Activated CD8-positive, alpha-beta memory T cell treated with anti-CD3 and anti-CD28 coated beads for 36 hours (primary cell): ENCODE measurements around the gene SSPN. TPM values are rescaled to one million over a fixed set of nuclear protein-coding genes. Genes with fewer than 3 reads are reported as not detected.

Source experiments
- CTCF ChIA-PET: fragments of 350-600 bp; sonication (Branson Sonifier 250); formaldehyde crosslinking; loops from one replicate; lab custom pipeline; 2021; ENCODE audit warnings: antibody characterized with exemption; lab: Charles Lee
- POLR2A ChIA-PET: fragments of 350-600 bp; sonication (Branson Sonifier 250); formaldehyde crosslinking; loops from one replicate; lab custom pipeline; 2021; ENCODE audit warnings: antibody characterized with exemption; lab: Charles Lee
- total RNA-seq, 2 experiments: library from RNA; stranded (reverse); gene quantifications; one replicate each; pipeline ENCODE4 v1.2.3, GENCODE V29; 2021

The SSPN gene, protein sequence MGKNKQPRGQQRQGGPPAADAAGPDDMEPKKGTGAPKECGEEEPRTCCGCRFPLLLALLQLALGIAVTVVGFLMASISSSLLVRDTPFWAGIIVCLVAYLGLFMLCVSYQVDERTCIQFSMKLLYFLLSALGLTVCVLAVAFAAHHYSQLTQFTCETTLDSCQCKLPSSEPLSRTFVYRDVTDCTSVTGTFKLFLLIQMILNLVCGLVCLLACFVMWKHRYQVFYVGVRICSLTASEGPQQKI
- not detected for total RNA-seq

DNA sequence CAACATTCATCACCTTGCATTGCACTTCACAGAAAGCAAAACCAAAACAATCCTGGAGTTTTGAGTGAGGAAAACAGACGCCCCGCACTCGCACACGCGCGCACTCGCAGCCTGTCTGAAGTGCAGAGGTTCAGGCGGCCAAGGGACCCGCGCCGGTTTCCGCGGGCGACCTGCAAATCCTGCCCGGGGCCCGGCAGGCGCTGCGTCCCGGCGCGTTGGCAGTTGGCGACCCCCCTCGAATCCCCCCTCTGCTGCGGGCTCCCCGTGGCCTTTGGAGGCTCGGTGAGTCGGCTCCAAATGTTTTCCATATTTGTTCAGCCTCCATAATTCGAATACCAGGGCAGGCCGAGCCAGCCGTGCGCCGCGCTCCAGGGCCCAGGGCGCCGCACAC is at the start of gene SSPN:
TSS of gene SSPN (plus strand) at position 324 of the 391 bp plus-strand sequence. CDS start 100 bp downstream, outside the sequence.
- CTCF ChIA-PET = no interaction called here
- POLR2A ChIA-PET = no interaction called here

DNA sequence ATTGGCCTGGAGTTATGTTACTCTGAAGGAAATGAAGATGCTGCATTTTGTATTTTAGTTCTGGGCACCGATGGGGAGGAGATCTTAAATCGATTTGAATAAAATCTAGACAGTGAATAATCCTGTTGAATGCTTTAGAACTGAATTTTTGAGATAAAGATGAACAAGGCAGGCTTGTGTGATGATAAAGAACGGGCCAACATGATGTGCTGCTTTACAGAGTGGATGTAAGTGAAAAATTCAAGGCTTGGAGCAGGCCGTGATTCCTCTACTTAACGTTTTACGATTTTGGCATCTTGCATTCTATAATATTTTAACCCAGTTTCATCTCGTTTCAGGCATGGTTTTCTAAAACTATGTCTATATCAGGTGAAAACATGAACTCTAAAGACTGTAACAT is 47.1 kb upstream of the SSPN start:
- ChIA-PET CTCF (no interaction called here), POLR2A (no interaction called here)

DNA sequence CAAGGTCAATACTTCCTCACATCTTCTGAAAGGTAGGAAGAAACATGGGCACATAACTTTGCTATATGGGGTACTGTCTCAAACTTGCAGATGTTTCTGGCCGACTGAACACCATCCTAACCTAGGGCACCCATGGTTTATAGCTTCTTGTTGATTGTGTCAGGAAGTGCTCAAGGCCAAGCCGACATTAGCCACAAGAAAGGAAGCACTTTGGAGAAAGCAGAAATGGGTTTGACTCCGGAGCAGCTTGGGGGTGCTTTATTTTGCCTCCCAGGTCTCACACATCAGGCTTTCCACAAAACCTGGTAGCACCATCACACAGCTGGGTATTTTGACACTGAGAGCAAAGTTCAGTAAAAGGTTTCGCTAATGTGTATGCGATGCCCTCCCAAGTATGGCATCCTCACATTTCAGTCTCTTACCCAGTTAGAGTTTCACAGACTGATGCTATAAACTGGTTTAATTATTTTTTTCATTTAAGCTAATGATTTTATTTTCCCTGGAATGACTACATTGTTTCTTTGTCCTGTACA is 45.3 kb upstream of the SSPN start:
- CTCF ChIA-PET = no interaction called here
- POLR2A ChIA-PET = no interaction called here

DNA sequence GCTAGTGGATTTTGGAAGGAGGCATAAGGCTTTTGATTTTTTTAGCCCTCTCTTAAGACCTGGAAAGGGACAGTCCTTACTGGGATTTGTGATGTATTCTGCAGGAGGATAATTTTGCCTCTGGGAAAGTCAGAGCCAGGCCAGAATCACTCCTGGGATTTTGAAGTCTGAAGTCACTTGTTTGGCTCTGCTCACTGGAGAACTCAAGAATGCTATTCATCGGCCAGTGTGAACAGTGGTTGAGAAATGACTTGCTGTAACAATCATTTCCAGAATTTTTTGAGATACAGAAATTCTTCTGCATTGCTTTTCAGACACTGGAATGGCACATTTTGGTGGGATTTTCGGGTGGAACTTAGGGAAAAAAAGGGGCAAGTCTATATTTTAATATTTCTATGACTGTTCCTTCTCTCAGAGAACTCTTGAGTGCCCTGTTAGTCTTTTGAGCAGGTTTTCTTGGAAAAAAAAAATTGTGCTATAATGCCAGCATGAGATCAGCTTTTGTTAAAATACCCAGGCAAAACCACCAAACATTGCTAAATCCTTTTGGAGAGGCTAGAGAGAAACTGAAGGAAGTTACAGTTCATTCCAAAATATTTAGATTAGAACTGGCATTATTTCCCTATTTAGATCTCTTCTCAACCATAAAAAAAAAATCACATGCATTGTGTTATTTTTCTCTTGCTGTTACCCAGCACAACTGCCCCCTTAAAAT is 44.5 kb upstream of the SSPN start:
- ChIA-PET POLR2A (no interaction called here), CTCF (no interaction called here)

DNA sequence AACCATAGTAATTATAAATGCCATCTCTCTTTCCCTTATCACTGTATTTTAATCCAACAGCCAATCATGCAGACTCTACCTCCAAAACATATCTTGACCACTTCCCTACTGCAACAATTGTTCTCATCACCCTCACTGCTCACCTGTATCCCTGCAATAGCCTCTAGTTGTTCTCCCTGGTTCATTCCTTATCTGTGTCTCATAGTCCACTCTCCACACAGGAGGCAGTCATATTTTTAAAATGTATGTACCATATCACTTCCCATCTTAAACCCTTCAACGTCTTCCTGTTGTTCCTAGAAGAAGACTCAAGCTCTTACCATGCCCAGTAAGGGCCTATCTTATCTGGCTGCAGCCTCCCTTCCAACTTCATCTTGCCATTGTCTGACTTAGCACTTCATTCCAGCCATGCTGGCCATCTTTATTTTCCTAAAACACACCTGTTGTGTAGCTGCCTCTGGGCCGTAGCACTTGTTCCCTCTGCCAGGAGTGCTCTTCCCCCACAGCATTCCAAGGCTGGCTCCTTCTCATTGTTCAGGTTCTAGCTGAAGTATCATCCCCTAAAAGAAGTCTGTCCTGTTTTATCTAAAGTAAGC is 42.8 kb upstream of the SSPN start:
- CTCF ChIA-PET = no interaction called here
- POLR2A ChIA-PET = no interaction called here

DNA sequence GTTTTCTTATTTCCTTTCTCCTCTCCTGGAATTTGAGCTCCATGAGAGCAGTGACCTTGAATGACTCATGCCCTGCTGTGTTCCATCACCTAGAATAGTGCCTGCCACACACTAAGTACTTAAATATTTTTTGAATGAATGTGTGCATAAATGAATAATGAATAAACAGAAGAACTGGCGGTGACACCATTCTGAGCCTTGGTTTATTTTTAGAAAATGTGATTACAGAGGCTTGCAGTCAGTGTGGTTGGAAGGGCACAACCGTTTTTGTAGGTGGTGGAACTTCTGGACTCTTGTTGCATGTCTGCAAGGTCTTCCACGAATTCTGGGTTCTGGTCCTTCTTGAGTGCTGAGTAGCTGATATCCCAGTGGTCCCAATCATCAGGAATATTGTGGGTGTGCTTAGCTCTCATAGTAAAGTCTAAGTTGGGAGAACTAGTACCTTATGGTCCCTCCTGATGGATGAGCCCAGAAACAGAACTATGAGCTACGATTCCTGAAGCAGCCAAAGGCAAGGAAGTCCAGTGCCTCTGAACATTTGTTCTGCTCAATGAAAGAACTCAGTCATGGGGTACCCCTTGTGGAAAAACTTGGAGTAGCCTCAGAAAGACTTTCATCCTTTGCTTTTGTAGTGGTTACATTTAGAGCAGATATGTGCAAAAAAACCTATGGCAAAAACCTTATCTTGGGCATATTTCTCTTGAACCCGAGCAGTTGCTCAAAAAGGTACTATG is 41.8 kb upstream of the SSPN start:
- CTCF ChIA-PET = no interaction called here
- POLR2A ChIA-PET = no interaction called here

DNA sequence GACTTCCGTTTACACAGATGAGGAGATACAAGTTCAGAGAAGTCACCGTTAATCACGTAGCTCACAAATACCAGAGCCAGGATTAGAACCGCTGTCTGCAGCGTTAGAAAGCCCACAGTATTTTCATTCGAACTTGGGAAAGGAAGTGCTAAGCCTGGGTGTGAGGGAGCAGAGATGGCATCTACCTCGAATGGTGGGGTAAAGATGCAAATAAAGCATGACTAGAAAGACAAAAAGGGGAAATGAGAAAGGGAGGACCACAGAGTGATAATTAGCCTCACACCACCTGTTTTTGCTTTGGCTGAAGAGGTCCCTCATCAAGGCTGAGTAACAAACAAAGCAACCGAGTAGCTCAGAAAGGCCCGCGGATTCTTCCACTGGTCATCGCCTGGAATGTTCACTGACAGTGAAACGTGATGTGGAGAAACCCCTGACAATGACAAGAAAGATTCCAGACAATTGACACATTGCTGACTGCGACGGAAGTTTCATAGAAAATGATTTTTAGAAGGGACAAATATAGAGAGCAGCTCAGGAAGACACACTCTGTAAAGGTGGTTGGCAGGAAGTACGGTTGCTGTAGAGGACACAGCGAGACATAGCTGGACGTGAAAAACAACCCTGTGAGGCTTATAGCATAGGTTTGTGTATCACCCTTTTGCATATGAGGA is 39.0 kb upstream of the SSPN start:
- POLR2A ChIA-PET = no interaction called here
- CTCF ChIA-PET = no interaction called here

DNA sequence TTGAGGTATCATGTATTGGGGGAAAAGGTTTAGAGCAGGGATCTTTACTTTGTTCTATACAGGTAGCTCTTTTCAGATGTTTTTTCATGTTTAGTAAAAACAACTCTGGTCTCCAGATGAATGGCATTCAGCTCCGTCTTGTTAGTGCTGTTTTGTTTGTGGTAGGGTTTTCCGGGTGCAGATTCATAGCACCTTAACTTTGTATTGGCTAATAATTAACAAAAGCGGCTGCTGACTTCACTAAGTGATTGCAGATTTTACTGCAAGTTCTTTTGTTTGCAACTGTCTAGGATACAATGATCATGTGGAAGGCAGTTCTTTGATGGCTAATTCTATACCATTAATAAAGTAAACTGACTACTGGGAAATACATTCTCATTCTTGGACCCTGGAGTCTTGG is 38.4 kb upstream of the SSPN start:
- ChIA-PET POLR2A (no interaction called here), CTCF (no interaction called here)

DNA sequence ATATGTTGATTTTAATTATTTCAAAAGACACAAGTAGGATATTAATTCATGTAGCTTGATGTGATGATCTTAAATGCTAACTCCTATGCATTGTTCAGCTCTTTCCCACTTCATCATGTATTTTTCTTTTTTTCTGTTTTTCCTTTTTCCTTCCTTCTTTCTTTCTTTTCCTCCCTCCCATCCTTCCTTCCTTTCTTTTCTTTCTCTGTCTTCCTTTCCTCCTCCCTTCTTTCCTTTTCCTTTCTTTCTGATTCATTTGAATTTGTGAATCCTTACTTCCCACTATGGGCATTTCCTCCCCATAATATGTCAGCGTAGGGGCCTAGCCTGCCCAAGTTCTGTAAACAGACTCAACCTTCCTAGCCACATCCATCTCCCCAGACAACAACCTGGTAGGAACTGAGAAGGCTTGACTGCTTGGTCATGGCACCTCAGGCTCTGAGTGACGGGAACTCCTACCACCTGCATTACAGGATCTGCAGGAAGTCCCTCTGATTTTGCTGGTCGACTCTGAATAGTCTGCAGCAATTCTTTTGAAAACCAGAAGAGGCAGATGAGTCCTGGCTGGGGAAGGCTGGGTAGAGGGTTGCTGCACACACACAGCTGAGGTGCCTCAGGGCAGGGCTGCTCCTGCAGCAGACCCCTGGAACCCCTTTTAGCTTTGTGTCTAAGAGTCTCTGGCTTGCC is 37.2 kb upstream of the SSPN start:
- CTCF ChIA-PET = no interaction called here
- POLR2A ChIA-PET = no interaction called here

DNA sequence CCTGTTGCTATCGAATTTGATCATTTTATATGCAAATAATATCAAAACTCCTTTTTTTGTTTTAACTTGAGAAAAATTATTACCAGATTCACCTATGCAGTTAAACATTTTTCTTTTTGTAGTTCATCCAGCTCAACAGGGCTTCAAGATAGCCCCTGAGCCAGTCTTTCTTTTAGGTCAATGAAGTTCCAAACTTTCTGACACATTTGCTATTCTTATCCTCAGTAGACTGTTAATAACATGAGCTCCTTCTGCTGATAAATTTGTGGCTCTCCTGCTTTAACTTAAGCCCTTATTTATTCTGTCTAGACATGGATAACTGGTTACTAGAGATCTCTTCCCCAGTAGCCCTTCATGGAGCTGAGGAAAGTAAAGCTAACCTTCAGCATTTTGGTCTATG is 33.2 kb upstream of the SSPN start:
- CTCF ChIA-PET = no interaction called here
- POLR2A ChIA-PET = no interaction called here

DNA sequence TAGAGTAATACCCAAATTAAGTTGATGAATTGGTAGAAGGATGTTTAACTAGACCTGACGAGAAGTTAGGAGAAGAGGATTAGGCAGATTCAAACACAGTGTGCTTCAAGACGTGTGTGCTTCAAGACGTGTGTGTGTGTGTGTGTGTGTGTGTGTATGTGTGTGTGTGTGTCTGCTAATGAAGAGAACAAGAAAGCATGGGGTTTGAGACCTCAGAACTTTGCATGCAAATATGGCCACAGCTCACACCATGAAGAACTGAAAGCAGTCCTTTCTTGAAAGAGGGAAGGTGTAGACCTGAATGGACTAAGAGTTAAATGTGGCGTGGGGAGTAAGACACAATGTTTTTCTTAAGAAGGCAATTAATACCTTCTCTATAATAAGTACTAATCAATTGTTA is 32.5 kb upstream of the SSPN start:
- POLR2A ChIA-PET = no interaction called here
- CTCF ChIA-PET = no interaction called here

DNA sequence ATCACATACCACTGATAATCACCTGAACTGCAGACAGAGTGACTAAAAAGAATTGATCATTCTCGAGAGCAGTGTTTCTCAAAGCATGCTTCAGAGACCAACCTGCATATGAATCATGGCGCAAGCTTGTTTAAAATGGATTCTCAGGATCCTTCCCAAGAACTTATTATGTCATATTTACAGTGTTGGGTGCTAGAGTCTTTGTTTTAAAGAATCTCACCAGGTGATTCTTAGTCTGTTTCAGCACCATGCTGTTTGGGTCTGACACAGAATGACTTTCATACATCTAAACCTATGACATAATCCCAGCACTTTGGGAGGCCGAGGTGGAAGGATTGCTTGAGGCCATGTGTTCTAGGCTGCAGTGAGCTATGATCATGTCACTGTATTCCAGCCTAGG is 31.3 kb upstream of the SSPN start:
- POLR2A ChIA-PET = no interaction called here
- CTCF ChIA-PET = no interaction called here

DNA sequence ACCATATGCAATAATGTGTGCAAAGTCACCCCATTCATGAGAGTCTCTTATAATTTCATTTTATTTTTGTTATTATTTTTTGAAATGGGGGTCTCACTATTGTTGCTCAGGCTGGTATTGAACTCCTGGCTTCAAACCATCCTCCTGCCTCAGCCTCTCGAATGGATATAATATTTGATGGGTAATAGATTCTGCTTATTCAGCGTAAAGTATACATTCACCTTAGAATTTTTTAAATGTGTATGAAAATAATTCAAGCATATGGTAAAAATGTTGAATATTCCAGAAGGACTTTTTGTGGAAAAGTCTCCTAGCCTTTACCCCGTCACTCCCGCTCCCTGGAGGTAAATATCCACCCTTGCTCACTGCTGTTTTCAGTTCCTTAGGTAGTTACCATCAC is 23.4 kb upstream of the SSPN start:
- CTCF ChIA-PET = no interaction called here
- POLR2A ChIA-PET = no interaction called here

DNA sequence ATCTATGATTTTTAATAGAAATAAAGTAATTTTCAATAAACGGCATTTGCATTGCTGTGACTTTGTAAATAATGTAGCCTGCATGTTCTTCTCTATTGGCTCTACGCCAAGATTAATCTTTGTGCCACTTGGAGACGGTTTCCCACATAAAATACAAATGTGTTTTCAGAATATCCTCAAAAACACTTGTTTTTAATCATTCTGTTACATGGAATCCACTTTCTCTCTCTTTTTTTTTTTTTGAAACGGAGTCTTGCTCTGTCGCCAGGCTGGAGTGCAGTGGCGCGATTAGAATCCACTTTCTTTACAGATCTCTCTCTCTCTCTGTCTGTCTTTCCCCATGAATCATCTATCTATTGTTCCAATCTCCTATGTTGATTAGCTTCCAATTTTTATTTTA is 22.8 kb upstream of the SSPN start:
- POLR2A ChIA-PET = no interaction called here
- CTCF ChIA-PET = no interaction called here

DNA sequence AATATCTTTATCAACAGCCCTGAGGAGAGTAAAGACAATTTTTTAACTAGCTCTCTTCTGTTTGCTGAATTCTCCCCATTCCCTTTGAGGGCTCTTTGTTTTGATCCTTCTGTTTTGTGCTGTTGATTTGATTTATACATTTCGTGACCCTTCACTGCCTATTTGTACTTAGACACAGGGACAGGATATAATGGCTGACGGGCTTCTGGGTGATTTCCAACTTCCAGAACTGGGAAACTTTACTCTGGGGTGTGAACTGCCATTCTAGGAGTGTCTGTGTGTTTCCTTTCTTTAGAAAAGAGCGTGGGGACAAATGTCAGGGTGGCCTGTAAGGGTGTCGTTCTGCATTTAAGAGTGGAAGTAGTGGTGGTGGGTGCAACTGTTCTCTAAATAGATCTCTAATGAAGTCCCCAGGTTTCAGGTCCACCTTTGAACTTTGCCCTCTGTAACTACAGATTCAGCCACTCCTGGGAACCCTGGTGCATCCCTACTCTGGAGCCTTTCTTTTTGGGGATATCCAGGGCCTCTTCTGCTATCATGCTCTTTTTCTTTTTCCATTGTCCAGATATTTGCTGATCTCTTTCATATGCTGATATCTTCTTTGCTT is 22.3 kb upstream of the SSPN start:
- ChIA-PET POLR2A (no interaction called here), CTCF (no interaction called here)

DNA sequence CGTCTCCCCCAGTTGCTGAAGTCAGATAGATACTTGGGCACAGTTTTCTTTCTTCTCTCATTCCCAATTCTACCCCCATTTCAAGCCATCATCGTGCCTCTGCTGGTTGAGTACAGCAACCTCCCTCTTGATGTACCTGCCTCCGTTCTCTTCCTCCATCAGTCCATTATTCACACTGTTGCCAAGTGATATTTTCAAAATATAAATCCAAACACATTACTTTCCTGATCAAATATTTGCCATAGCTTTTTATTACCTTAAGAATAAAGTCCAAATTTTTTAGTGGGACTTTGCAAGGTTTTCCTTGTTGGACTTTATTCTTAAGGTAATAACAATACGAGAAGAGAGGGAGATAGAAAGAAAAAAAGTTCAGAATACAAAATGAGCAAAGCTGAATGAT is 18.6 kb upstream of the SSPN start:
- POLR2A ChIA-PET = no interaction called here
- CTCF ChIA-PET = no interaction called here

DNA sequence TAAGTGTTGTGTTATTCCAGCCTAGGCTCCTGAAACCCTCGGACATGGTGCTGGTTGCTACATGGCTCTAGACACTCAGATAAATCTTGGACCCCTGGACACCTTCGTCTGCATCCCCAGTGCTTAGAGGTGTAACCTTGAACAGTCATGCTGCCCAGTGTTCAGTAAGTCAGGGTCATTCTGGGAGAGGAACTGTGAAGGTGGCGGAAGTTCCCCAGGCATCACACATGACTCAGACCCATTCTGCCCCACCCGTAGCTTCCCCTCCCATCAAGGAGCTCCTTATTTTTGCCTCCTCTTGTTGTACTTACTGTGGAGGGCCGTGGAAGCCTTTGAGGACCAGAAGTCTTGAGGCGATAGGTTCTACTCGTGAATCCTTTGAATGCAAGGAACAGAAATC is 18.1 kb upstream of the SSPN start:
- POLR2A ChIA-PET = no interaction called here
- CTCF ChIA-PET = no interaction called here

DNA sequence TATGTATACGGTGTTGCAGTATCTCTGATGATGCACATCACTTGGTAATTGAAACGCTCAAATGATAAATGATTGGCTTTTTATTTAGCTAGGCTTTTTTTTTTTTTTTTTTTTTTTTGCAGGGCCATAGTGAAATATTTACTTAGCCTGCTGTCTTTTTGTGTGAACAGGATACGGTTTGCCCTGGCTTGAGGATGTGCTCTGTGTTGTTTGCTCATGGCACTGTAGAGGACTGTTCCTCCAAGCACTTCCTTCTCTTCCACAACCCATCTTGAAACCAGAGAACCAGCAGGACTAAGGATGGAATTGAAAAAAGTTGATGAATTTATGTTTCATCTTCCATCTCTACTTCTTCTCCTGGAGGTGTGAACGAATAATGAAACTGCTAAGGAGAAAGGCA is 15.5 kb upstream of the SSPN start:
- ChIA-PET CTCF (interaction anchor here (0.6 to 0.9 kb wide), 2 partner anchors 127 to 152 kb away, joined by 3 to 6 read pairs; no protein-coding TSS in a partner anchor), POLR2A (no interaction called here)

DNA sequence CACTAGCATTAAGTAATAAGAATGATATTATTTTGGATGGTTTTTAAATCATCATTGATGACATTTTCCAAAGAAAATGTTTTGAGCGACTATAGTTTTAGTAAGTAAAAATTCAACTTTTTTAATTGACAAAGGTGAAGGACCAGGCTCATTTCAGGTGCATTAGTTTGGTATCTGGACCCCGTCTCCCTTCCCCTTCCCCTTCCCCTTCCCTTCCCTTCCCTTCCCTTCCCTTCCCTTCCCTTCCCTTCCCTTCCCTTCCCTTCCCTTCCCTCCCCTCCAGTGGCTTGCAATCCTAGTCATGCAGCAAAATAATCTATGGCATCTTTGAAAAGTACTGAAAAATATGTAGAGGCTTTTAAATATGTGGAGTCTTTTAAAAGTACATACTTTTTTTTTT is 13.0 kb upstream of the SSPN start:
- CTCF ChIA-PET = no interaction called here
- POLR2A ChIA-PET = no interaction called here
